Measurements from ENCODE around the gene ZNF569. TPM values are rescaled to one million over a fixed set of nuclear protein-coding genes. Genes with fewer than 3 reads are reported as not detected.
"Not testable (repeated sequence)": the region's sequence is repeated elsewhere in the genome, so short reads cannot be mapped to it uniquely, and the experiment has no call there.

The ZNF569 gene
- total RNA-seq, 1 donor from 2014 or later: 5.2 TPM

- TF ChIP-seq, protein P1, sequence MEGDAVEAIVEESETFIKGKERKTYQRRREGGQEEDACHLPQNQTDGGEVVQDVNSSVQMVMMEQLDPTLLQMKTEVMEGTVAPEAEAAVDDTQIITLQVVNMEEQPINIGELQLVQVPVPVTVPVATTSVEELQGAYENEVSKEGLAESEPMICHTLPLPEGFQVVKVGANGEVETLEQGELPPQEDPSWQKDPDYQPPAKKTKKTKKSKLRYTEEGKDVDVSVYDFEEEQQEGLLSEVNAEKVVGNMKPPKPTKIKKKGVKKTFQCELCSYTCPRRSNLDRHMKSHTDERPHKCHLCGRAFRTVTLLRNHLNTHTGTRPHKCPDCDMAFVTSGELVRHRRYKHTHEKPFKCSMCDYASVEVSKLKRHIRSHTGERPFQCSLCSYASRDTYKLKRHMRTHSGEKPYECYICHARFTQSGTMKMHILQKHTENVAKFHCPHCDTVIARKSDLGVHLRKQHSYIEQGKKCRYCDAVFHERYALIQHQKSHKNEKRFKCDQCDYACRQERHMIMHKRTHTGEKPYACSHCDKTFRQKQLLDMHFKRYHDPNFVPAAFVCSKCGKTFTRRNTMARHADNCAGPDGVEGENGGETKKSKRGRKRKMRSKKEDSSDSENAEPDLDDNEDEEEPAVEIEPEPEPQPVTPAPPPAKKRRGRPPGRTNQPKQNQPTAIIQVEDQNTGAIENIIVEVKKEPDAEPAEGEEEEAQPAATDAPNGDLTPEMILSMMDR (IDR thresholded peaks at IDR 0.05): no peak
- no peak overlapping the region for H3K4me3 ChIP-seq
- ATAC-seq (no peak), DNase-seq (no peak)
- H3K27ac ChIP-seq: no peak overlapping the region
- no peaks in the 10 kb centered on the region for H3K4me1 ChIP-seq
- H3K27me3 ChIP-seq: no peaks in the 10 kb centered on the region
- H3K9me3 ChIP-seq: peaks cover 97% of the 10 kb centered on the region
- intact Hi-C loops (cut with DNase I): no loop called here
- H3K36me3 ChIP-seq: no peaks in the 10 kb centered on the region
Observed at GRCh38 chr19:37413313-37414084, 53.7 kb downstream of the ZNF569 start.

DNA sequence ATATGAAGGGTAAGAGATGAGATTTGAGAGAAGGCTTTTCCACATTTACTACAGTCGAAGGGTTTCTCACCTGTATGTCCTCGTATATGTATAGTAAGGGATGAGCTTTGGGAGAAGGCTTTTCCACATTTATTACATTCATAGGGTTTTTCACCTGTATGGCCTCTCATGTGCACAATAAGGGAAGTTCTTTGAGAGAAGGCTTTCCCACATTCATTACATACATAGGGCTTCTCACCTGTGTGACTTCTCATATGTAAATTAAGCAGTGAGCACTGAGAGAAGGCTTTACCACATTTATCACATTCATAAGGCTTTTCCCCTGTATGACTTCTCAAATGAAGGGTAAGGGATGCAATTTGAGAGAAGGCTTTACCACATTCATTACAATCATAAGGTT lies 54.5 kb downstream of the ZNF569 start:
- Histone ChIP-seq H3K9me3 (peaks cover 96% of the 10 kb centered on the region), H3K36me3 (no peaks in the 10 kb centered on the region), H3K4me1 (no peaks in the 10 kb centered on the region), H3K27me3 (no peaks in the 10 kb centered on the region), H3K4me3 (no peak overlapping the region), H3K27ac (no peak overlapping the region)
- TF ChIP-seq, protein P1 (IDR thresholded peaks at IDR 0.05): no peak
- DNase-seq: no peak
- intact Hi-C loops (cut with DNase I): no loop called here
- ATAC-seq: no peak

DNA sequence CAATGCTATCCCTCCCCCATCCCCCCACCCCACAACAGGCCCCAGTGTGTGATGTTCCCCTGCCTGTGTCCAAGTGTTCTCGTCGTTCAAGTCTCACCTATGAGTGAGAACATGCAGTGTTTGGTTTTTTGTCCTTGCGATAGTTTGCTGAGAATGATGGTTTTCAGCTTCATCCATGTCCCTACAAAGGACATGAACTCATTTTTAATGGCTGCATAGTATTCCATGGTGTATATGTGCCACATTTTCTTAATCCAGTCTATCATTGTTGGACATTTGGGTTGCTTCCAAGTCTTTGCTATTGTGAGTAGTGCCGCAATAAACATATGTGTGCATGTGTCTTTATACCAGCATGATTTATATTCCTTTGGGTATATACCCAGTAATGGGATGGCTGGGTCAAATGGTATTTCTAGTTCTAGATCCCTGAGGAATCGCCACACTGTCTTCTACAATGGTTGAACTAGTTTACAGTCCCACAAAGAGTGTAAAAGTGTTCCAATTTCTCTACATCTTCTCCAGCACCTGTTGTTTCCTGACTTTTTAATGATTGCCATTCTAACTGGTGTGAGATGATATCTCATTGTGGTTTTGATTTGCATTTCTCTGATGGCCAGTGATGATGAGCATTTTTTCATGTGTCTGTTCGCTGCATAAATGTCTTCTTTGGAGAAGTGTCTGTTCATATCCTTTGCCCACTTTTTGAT lies 61.0 kb downstream of the ZNF569 start:
- peaks cover 69% of the 10 kb centered on the region for H3K9me3 ChIP-seq
- intact Hi-C loops (cut with DNase I); H3K36me3 ChIP-seq; H3K4me1 ChIP-seq; H3K27ac ChIP-seq; H3K4me3 ChIP-seq; ATAC-seq; DNase-seq; H3K27me3 ChIP-seq: not testable (repeated sequence)

DNA sequence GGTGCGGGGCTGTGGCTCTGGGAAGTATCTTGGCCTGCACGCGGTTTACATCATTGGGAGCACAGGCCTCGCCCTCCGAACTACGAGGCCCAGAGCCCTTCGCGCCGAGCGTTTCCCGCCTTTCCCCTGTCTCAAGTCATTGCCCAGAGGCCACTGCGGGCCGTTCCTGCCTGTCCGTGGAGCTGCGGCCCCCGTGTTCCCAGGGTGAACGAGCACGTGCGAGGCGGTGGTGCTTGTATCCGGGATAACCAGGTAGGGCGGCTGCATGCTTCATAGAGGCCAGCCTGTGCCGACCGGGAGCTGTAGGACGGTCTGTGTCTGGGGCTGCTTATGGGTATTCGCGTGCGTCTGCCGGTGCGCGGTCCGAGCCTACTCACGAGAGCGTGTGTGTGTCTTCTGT lies 63.8 kb downstream of the ZNF569 start:
- Histone ChIP-seq H3K9me3 (peaks cover 65% of the 10 kb centered on the region), H3K4me3 (no peak overlapping the region)

GRCh38 chr19:37401078-37401477 lies 66.2 kb downstream of the ZNF569 start:
- H3K27me3 ChIP-seq: no peaks in the 10 kb centered on the region
- H3K27ac ChIP-seq: no peak overlapping the region
- H3K4me3 ChIP-seq: no peak overlapping the region
- DNase-seq: no peak
- ATAC-seq: no peak
- peaks cover 72% of the 10 kb centered on the region for H3K9me3 ChIP-seq
- H3K4me1 ChIP-seq: no peaks in the 10 kb centered on the region
- no peaks in the 10 kb centered on the region for H3K36me3 ChIP-seq
- intact Hi-C loops (cut with DNase I): no loop called here
- TF ChIP-seq, protein P1 (IDR thresholded peaks at IDR 0.05): no peak

More for the DNA sequence above, 63.8 kb downstream of the ZNF569 start:
- no peaks in the 10 kb centered on the region for H3K27me3 ChIP-seq
- intact Hi-C loops (cut with DNase I): no loop called here
- no peaks in the 10 kb centered on the region for H3K36me3 ChIP-seq
- no peaks in the 10 kb centered on the region for H3K4me1 ChIP-seq
- ATAC-seq (no peak), DNase-seq (no peak)
- no peak overlapping the region for H3K27ac ChIP-seq
- TF ChIP-seq, protein P1 (IDR thresholded peaks at IDR 0.05): no peak

- H3K27ac ChIP-seq; H3K4me1 ChIP-seq; H3K4me3 ChIP-seq; ATAC-seq; H3K27me3 ChIP-seq; DNase-seq; intact Hi-C loops (cut with DNase I): not testable (repeated sequence)
- Histone ChIP-seq H3K9me3 (peaks cover 79% of the 10 kb centered on the region), H3K36me3 (peaks cover 26% of the 10 kb centered on the region)
Observed at GRCh38 chr19:37391399-37391798, 75.8 kb downstream of the ZNF569 start.
